NCI-H2196 treated with DMSO at 0.1 percent for 48 hours (cell line): ENCODE data around the gene WFDC2.

ENCODE experiments used
- DNase-seq: peaks from one replicate; lab custom pipeline; 2025; ENCODE audit not compliant: unreplicated experiment; lab: John Stamatoyannopoulos, UW

The WFDC2 gene

GRCh38 chr20:45495501-45495941, 26.0 kb downstream of the WFDC2 start:
- DNase-seq, result no peak

GRCh38 chr20:45496166-45496565, 26.6 kb downstream of the WFDC2 start:
- DNase-seq, result no peak

DNA sequence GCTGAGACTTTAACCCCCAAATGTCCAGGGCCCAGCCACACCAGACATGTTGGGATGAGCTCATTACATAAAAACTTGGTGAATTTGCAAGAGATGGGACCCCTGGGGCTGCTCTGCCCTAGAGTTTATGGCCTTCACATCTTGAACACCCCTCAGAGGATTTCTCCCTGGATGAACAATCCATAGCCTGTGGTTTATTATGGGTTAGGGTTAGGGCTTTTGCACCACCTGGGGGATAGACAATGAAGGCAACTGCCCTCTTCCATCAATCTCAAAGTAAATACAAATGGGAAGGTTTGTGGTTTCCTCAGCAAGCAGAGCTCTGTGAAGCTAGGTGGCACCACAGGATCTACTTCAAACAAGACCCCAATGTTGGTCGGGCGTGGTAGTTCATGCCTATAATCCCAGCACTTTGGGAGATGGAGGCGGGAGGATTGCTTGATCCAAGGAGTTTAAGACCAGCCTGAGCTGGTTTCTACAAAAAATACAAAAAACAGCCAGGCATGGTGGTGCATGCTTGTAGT, 28.5 kb downstream of the WFDC2 start:
- no peak for DNase-seq

DNA sequence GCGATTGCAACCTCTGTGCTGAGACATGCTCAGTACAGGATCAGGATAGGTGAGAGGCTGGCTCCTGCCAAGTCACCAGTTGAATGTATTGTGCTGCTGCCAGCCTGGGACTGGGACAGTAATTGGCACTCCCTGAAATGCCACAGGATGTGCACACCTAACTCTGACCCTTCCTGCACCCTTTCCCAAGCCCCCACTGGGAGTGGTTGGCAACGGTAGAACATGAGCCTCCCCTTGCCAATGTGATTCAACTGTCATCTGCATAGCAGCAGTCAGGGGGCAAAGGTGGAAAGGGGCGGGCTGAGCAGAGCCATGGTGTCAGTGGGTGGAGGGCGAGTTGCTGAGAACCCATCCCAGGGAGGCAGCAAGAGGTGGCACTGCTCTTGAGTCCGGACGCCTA, 30.5 kb downstream of the WFDC2 start:
- no peak for DNase-seq

DNA sequence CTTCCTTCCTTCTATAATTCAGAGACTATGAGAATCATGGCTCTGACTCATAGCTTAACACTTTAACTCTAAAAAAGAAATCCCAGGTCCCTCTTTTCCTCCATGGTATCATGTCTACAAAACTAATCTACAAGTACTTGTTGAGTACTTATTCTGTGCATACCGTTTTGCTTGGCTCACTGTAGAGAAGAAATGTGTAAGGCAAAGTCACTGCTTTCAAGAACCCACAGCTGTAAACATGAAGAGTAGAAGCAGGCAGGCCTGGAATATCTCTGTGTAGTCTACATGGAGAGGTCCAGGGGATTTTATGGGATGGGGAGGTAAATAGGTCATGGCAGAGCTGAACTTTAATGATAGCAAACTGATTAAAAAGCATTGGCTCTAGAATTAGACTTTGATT, 32.0 kb downstream of the WFDC2 start:
- no peak for DNase-seq

DNA sequence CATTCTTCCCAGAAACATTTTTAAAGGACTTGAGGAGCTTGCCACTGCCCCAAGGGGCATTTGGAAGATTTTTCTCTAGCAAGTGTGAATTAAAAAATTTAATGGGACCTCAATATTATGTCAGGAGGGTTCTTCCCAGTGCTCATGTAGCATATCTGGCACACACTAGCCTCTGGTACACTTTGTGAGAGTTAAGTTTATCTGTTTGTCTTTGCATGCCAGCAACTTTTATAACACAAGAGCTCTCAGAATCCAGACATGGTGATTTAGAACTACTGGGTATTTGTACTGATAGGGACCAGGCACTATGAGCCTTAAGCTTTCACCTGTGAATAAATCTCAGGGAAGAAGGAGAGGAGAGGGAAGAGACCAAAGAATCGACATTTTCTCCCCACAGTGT, 33.0 kb downstream of the WFDC2 start:
- no peak for DNase-seq

DNA sequence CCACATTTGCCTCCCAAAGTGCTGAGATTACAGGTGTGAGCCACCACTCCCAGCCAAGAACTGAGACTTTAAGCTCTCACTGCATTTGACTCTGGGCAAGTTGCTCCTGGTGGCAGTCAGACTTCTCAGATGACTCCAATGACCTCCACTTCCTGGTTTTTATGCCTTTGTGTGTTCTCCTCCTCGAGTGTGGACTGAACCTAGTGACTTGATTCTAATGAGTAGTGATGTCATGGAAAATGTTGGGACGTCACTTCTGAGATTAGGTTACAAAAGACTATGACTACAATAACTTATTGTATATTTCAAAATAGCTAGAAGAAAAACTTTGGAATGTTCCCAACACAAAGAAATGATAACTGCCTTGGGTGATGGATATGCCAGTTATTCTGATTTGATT, 33.9 kb downstream of the WFDC2 start:
- DNase-seq, result no peak

DNA sequence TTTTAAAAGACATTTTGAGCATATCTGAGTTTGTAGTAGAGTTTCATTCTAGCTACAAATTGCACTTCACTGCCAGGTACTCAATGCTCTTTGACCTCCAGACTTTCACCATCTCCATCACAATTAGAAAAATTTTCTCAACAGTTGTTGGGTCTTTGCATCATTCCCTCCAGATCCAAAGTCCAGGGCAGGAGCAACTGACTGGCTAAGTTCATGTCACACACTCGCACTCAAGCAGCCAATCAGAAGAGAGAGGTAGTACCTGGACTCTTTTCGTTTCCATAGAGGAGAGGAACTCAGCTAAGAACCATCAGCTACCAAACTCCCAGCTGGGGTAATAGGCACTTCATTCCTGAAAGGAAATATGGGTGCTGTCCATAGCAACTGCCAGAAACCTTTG, 36.8 kb downstream of the WFDC2 start:
- DNase-seq, result no peak

DNA sequence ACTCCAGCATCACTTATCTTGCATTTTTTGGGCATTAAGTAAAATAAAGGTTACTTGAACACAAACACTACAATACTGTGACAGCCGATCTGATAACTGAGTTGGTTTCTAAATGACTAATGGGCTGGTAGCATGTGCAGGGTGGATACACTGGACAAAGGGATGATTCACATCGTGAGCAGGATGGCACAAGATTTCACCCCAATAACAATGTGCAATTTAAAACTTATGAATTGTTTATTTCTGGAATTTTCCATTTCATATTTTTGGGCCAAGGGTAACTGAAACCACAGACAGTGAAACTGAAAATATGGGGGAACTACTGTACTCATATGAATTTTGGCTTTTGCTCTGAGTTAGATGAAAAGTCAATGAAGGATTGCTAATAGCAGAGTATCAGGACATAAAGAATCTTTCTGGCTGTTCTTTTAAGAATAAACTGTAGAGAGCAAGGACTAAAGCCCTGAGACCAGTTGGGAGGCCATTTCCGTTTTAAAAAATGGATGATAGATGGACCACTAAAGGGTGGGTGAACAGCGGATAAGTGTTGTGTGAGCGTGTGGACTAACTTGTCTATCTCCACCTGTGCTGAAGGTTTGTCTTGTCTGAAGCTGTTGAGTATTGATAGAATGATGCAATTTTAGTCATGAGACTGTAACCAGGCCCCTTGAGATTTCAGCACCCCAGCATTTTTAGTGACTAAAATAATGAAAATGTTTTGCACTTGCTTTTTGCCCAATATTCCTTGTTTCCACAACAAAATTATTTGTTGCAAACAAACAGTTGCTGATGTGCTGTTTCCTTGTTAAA, 37.7 kb downstream of the WFDC2 start:
- no peak for DNase-seq

DNA sequence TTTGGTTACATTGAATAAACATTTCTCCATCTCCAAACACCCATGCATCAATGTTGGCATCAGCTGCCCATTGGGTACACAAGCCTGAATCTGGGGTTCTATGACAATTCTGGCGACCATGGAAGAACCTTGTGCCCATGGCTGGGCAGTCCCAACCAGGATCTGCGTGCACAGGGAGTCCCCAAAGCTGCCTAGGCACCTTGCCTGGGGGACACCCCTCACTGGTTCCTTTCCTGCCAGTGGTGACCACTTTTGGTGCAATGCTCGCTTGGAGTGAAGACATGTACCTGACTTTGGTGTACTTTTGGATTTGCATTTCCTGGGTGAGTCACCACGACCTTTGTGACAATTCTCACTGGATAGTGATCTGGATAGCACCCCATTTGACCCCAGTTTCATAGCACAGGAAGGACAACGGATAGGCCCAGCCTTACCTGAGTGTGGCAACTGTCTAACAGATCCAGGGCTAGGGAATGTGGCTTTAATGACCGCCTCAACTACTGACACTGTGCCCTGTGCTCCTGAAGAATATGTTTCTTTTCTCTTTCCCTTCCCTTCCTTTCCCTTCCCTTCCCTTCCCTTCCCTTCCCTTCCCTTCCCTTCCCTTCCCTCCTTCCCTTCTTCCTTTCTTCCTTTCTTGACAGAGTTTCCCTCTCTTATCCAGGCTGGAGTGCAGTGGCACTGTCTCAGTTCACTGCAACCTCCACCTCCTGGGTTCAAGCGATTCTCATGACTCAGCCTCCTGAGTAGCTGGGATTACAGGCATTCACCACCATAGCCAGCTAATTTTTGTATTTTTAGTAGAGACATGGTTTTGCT, 38.7 kb downstream of the WFDC2 start:
- no peak for DNase-seq

GRCh38 chr20:45509091-45509490, 39.5 kb downstream of the WFDC2 start:
- no peak for DNase-seq

DNA sequence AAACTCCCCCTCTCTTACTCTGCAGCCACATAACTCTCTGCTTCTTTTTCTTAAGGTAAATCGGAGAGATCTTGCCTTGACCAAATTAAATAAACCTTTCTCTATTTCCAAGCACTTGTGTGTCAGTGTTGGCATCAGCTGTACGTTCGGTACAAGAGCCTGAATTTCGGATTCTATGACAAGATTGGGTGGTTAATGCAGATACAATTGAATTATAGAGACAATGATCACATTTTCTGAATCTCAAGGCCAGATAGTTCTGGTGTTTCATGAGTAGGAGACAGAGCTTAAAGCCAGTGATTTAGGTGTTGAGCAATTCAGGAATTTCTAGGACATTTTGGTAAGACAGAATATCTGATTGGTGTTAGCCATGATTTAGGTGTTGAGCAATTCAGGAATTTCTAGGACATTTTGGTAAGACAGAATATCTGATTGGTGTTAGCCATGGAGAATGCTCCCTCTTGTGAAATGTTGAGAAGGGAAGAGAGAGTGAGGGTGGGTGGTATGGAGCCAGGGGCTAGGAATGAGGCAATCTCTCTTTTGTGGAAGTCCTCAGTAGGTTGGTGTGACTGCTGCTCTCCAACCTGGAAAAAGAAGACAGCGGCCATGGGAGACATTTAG, 40.8 kb downstream of the WFDC2 start:
- no peak for DNase-seq

- DNase-seq, result no peak
Measured at GRCh38 chr20:45515147-45515913, 45.8 kb downstream of the WFDC2 start, which contains the start of gene SPINT3. SPINT3 (minus strand) TSS chr20:45515622; CDS start chr20:45515608, 14 bp downstream.

DNA sequence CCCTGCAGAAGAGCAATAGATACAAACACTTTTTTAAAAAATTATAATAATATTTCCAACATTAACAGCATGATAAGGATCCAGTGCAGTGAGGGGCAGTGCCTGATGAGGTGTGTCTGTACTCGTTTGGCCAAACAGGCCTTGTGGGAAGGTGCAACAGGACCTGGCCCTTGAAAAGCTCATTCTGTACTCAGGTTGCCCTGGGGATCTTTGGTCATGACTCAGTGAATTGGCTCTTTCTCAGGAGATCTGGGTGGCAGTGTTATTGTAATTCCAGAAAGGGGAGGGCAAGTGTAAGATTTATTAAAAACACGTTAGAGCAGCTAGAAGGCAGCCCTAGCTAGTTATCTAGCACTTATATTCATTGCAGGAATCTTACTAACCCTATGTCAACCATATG, 48.7 kb downstream of the WFDC2 start:
- no peak for DNase-seq

- no peak for DNase-seq
Measured at GRCh38 chr20:45523821-45524220, 54.3 kb downstream of the WFDC2 start.

DNA sequence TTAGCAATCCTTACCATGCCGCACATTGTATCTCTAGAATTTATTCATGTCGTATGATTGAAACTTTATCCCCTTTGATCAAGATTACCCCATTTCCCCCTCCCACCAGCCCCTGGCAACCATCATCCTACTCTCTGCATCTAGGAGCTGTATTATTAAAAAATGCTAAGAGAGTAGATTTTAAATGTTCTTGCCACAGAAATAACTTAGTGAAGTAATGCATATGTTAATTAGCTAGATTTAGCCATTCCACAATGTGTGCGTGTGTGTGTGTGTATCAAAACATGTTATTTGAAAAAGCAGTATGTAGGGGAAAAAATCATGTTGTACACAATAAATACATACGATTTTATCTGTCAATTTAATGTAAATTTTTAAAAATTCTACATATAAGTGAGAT, 57.7 kb downstream of the WFDC2 start:
- no peak for DNase-seq
